ENCODE results near the gene C3.

Gene C3

GRCh38 chr19:6713773-6714692 lies 6.4 kb downstream of the C3 start:
- no peak for ATAC-seq (ENCODE audit: insufficient read depth, low read depth)
- Histone ChIP-seq H3K9ac (ENCODE audit: low read depth, low read length) (no peak overlapping the region), H3K36me3 (ENCODE audit: insufficient read depth, low read length) (no peaks in the 10 kb centered on the region), H3K27ac (ENCODE audit: low read length) (no peak overlapping the region), H3K9me3 (ENCODE audit: insufficient read depth, low read length, severe bottlenecking) (no peaks in the 10 kb centered on the region), H4K20me1 (ENCODE audit: insufficient read depth, low read length) (no peaks in the 10 kb centered on the region; the same call in 1 of the 2 replicates), H3K4me3 (ENCODE audit: low read depth in 1 of 2, low read length in 2 of 2) (no peak overlapping the region), H2AFZ (ENCODE audit: low read depth, low read length) (no peak overlapping the region), H3K27me3 (ENCODE audit: insufficient read depth, low read length, poor library complexity) (no peaks in the 10 kb centered on the region), H3K4me1 (ENCODE audit: insufficient read depth, low read length) (no peaks in the 10 kb centered on the region), H3K4me2 (ENCODE audit: insufficient read depth, low read length) (no peak overlapping the region), H3K79me2 (ENCODE audit: insufficient read depth, low read length) (no peaks in the 10 kb centered on the region)
- TF ChIP-seq CTCF (IDR thresholded peaks at IDR 0.05; ENCODE audit: borderline replicate concordance, extremely low read depth, low read length, poor library complexity, severe bottlenecking): no peak
- no peak for TF ChIP-seq EZH2 (IDR thresholded peaks at IDR 0.05; ENCODE audit: borderline replicate concordance, low read depth, low read length, severe bottlenecking)
- DNase-seq: no peak

- TF ChIP-seq EZH2 (IDR thresholded peaks at IDR 0.05; ENCODE audit: borderline replicate concordance, low read depth, low read length, severe bottlenecking): no peak
- no peak for ATAC-seq (ENCODE audit: insufficient read depth, low read depth)
These were observed 7.5 kb downstream of the C3 start for GRCh38 chr19:6712692-6713670.

GRCh38 chr19:6712231-6712630 lies 8.2 kb downstream of the C3 start:
- no peaks in the 10 kb centered on the region for H3K36me3 ChIP-seq (ENCODE audit: insufficient read depth, low read length)
- H4K20me1 ChIP-seq (ENCODE audit: insufficient read depth, low read length): no peaks in the 10 kb centered on the region
- no peaks in the 10 kb centered on the region for H3K4me1 ChIP-seq (ENCODE audit: insufficient read depth, low read length)
- no peak overlapping the region for H3K4me3 ChIP-seq (ENCODE audit: low read depth in 1 of 2, low read length in 2 of 2)
- no peaks in the 10 kb centered on the region for H3K27me3 ChIP-seq (ENCODE audit: insufficient read depth, low read length, poor library complexity)
- no peak overlapping the region for H2AFZ ChIP-seq (ENCODE audit: low read depth, low read length)
- TF ChIP-seq CTCF (IDR thresholded peaks at IDR 0.05; ENCODE audit: borderline replicate concordance, extremely low read depth, low read length, poor library complexity, severe bottlenecking) (no peak), EZH2 (IDR thresholded peaks at IDR 0.05; ENCODE audit: borderline replicate concordance, low read depth, low read length, severe bottlenecking) (no peak)
- H3K79me2 ChIP-seq (ENCODE audit: insufficient read depth, low read length): no peaks in the 10 kb centered on the region
- no peak for ATAC-seq (ENCODE audit: insufficient read depth, low read depth)
- H3K9me3 ChIP-seq (ENCODE audit: insufficient read depth, low read length, severe bottlenecking): no peaks in the 10 kb centered on the region
- no peak overlapping the region for H3K9ac ChIP-seq (ENCODE audit: low read depth, low read length)
- no peak overlapping the region for H3K27ac ChIP-seq (ENCODE audit: low read length)
- H3K4me2 ChIP-seq (ENCODE audit: insufficient read depth, low read length): no peak overlapping the region
- no peak for DNase-seq

More at GRCh38 chr19:6712692-6713670, 7.5 kb downstream of the C3 start:
- H3K9ac ChIP-seq (ENCODE audit: low read depth, low read length): no peak overlapping the region
- H3K9me3 ChIP-seq (ENCODE audit: insufficient read depth, low read length, severe bottlenecking): no peaks in the 10 kb centered on the region
- H3K27me3 ChIP-seq (ENCODE audit: insufficient read depth, low read length, poor library complexity): no peaks in the 10 kb centered on the region
- DNase-seq: no peak
- H3K27ac ChIP-seq (ENCODE audit: low read length): no peak overlapping the region
- no peak overlapping the region for H2AFZ ChIP-seq (ENCODE audit: low read depth, low read length)
- no peaks in the 10 kb centered on the region; the same call in 1 of the 2 replicates for H4K20me1 ChIP-seq (ENCODE audit: insufficient read depth, low read length)
- H3K36me3 ChIP-seq (ENCODE audit: insufficient read depth, low read length): no peaks in the 10 kb centered on the region
- H3K4me1 ChIP-seq (ENCODE audit: insufficient read depth, low read length): no peaks in the 10 kb centered on the region
- no peak overlapping the region for H3K4me3 ChIP-seq (ENCODE audit: low read depth in 1 of 2, low read length in 2 of 2)
- no peaks in the 10 kb centered on the region for H3K79me2 ChIP-seq (ENCODE audit: insufficient read depth, low read length)
- H3K4me2 ChIP-seq (ENCODE audit: insufficient read depth, low read length): no peak overlapping the region

Data from DND-41 (cell line).